PFSK-1 (cell line): ENCODE data around the gene CEP85L.

Source experiments
- FOXP2 ChIP-seq: optimal IDR thresholded peaks from 2 replicates; pipeline ENCODE3; 2011; ENCODE audit warnings: borderline replicate concordance, control low read depth, inconsistent platforms; ENCODE audit not compliant: insufficient read depth; ENCODE audit errors: extremely low read length, extremely low read depth
- POLR2AphosphoS5 ChIP-seq: IDR thresholded peaks from 2 replicates; pipeline ENCODE4 v1.6.1; 2012; ENCODE audit warnings: low read depth, mild to moderate bottlenecking, control low read depth, low read length, moderate library complexity
- SIN3A ChIP-seq: IDR thresholded peaks from 2 replicates; pipeline ENCODE4 v1.6.1; 2012; ENCODE audit warnings: mild to moderate bottlenecking, low read length, moderate library complexity, borderline replicate concordance; ENCODE audit not compliant: insufficient read depth
- TAF1 ChIP-seq: IDR thresholded peaks from 2 replicates; pipeline ENCODE4 v1.6.1; 2012; ENCODE audit warnings: low read length, control low read depth, borderline replicate concordance; ENCODE audit not compliant: insufficient read depth
- TF ChIP-seq, protein P1 (sequence below), 2 experiments: IDR thresholded peaks; 2 replicates each; pipeline versions ENCODE4 v1.6.1 to v1.8.0; 2011 to 2012; ENCODE audit warnings: low read depth in 2 of 2, low read length in 2 of 2, control low read depth in 1 of 2, inconsistent platforms in 1 of 2, mild to moderate bottlenecking in 1 of 2, moderate library complexity in 1 of 2; ENCODE audit not compliant: insufficient read depth in 1 of 2

CEP85L gene

DNA sequence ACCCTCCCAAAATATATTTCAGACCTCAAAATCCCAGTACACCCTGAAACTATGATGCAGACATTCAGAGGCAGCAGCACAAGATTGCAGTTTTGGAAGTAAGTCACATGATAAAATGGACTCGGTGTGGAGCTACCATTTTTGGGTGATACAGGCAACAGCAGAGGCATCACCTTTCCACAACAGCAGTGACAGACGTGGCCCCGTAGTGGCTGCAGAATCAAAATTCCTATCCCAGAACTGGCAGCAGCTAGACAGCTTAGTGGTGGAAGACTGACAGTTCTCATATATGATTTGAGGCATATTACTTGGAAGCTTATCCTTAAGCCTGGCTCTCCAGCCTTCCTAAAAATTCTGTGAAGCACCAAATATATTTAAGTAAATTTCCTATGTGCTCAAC lies 83.4 kb downstream of the CEP85L start:
- no peak for TF ChIP-seq SIN3A
- TF ChIP-seq POLR2AphosphoS5, result no peak
- TF ChIP-seq FOXP2, result no peak
- TF ChIP-seq, protein P1, sequence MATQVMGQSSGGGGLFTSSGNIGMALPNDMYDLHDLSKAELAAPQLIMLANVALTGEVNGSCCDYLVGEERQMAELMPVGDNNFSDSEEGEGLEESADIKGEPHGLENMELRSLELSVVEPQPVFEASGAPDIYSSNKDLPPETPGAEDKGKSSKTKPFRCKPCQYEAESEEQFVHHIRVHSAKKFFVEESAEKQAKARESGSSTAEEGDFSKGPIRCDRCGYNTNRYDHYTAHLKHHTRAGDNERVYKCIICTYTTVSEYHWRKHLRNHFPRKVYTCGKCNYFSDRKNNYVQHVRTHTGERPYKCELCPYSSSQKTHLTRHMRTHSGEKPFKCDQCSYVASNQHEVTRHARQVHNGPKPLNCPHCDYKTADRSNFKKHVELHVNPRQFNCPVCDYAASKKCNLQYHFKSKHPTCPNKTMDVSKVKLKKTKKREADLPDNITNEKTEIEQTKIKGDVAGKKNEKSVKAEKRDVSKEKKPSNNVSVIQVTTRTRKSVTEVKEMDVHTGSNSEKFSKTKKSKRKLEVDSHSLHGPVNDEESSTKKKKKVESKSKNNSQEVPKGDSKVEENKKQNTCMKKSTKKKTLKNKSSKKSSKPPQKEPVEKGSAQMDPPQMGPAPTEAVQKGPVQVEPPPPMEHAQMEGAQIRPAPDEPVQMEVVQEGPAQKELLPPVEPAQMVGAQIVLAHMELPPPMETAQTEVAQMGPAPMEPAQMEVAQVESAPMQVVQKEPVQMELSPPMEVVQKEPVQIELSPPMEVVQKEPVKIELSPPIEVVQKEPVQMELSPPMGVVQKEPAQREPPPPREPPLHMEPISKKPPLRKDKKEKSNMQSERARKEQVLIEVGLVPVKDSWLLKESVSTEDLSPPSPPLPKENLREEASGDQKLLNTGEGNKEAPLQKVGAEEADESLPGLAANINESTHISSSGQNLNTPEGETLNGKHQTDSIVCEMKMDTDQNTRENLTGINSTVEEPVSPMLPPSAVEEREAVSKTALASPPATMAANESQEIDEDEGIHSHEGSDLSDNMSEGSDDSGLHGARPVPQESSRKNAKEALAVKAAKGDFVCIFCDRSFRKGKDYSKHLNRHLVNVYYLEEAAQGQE (IDR thresholded peaks at IDR 0.05; ENCODE audit: insufficient read depth in 1 of 2, low read depth in 2 of 2, low read length in 2 of 2), result no peak
- no peak for TF ChIP-seq TAF1

DNA sequence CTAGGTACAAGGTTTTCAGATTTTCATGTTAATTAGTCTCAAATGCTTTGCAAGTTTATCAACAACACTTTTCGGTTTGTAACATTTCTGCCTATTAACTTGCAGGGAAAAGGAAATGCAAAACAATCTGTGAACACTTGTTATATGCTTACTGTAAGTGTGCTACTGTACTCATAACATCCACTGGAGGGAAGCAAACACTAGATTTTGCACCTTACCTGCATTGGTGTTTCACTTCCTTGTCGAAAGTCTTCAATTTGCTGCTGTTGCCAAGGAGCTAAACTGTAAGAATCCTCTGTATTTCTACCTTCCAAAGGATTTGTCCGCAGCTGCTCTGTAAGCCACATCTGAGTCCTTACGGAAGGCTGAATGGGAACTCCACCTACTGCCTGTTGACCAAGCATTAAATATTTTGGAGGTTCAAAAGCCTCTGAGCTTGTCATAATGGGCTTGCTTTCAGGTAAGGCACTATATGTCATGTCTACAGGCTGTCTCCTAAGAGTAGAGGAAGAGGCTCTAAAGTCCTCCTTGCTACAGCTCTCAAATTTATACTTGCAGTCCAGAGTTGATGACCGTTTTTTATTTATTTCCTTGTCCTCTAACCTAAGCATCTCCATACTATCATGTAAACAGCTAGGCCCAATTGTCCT lies 86.0 kb downstream of the CEP85L start:
- TF ChIP-seq FOXP2, result no peak
- TF ChIP-seq TAF1, result no peak
- TF ChIP-seq, protein P1 (IDR thresholded peaks at IDR 0.05; ENCODE audit: insufficient read depth in 1 of 2, low read depth in 2 of 2, low read length in 2 of 2), result no peak
- no peak for TF ChIP-seq POLR2AphosphoS5
- no peak for TF ChIP-seq SIN3A

DNA sequence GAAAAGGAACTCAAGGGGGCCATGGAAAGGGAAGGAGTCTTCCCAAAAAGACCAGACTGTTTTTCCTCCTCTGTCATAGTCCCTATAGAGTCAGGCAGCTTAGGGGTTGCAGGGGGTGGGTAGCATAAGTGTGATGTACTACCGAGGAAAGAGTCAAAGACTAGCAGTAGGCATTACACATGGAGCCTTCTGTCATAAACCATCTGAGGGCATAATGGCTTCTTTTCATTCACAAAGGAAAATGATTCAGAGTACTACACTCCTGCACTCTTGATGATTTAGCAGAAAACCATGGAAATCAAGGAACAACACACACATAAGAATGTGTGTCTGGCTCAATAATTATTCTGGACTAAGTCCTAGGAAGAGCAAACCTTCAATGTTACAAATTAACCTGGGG lies 88.4 kb downstream of the CEP85L start:
- TF ChIP-seq SIN3A, result no peak
- TF ChIP-seq TAF1, result no peak
- no peak for TF ChIP-seq POLR2AphosphoS5

DNA sequence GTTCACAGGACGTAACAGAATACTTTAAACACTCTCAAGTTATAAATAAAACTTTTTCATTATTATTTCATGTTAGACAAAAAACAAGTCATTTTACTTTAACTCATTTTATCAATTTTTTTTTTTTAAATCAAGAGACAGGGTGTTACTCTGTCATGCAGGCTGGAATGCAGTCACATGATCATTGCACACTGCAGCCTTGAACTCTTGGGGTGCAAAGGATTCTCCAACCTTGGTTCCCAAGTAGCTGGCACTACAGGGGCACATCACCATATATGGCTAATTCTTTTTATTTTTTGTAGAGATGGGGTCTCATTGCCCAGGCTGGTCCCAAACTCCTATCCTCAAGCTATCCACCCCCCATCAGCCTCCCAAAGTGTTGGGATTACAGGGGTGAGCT lies 89.1 kb downstream of the CEP85L start:
- TF ChIP-seq, protein P1 (IDR thresholded peaks at IDR 0.05; ENCODE audit: insufficient read depth in 1 of 2, low read depth in 2 of 2, low read length in 2 of 2), result no peak
- no peak for TF ChIP-seq POLR2AphosphoS5
- TF ChIP-seq TAF1, result no peak
- TF ChIP-seq SIN3A, result no peak

DNA sequence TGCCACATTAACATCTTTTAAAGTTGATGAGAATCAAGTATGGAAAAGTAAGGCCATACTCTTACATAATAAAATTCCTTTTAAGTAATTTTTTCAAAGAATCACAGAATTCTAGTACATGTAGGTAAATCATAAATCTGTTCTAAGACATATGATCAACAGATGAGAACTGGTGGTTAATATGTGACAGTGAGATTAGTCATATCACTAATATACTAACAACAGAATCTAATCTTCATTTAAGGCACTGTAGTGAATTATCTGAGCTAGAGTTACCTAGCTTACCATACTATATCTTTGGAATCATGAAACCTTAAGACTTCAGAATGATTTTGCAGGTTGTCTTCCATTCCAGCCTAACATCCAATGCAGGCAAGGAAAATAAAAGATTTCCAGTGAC lies 91.7 kb downstream of the CEP85L start:
- no peak for TF ChIP-seq TAF1
- TF ChIP-seq POLR2AphosphoS5, result no peak
- TF ChIP-seq, protein P1 (IDR thresholded peaks at IDR 0.05; ENCODE audit: insufficient read depth in 1 of 2, low read depth in 2 of 2, low read length in 2 of 2), result no peak
- TF ChIP-seq SIN3A, result no peak
- TF ChIP-seq FOXP2, result no peak
